Measurements from ENCODE around the gene SPIN1.

DNA sequence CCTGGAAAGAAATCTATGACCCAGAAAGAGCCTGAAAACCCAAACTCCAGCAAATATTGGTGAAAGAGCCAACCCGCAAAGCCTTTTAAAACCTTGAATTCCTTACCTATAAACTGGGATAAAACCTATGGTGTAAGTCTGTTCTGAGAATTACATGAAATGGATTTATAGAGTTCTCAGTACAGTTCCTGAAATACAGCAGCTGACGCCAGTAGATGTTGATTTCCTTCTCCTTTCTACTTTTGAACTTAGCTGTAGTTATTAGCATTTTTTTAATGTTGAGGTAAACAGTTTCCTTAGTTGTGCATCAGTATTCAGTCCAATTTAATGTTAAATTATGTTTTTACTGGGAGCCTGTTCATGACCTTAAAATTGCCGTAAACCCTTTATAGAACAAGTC, 3.7 kb downstream of the SPIN1 start:
- TF ChIP-seq, protein P1, sequence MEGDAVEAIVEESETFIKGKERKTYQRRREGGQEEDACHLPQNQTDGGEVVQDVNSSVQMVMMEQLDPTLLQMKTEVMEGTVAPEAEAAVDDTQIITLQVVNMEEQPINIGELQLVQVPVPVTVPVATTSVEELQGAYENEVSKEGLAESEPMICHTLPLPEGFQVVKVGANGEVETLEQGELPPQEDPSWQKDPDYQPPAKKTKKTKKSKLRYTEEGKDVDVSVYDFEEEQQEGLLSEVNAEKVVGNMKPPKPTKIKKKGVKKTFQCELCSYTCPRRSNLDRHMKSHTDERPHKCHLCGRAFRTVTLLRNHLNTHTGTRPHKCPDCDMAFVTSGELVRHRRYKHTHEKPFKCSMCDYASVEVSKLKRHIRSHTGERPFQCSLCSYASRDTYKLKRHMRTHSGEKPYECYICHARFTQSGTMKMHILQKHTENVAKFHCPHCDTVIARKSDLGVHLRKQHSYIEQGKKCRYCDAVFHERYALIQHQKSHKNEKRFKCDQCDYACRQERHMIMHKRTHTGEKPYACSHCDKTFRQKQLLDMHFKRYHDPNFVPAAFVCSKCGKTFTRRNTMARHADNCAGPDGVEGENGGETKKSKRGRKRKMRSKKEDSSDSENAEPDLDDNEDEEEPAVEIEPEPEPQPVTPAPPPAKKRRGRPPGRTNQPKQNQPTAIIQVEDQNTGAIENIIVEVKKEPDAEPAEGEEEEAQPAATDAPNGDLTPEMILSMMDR (conservative IDR thresholded peaks at IDR 0.05; ENCODE audit: low read length) = no peak
- TF ChIP-seq EZH2phosphoT487 (IDR thresholded peaks at IDR 0.05; ENCODE audit: borderline replicate concordance, low read depth, low read length) = no peak
